Activated CD8-positive, alpha-beta T cell treated with anti-CD3 and anti-CD28 coated beads for 36 hours (primary cell): Measurements from ENCODE around the gene CYP27A1. TPM values are rescaled to one million over a fixed set of nuclear protein-coding genes. Genes with fewer than 3 reads are reported as not detected.
"Not testable (repeated sequence)": the region's sequence is repeated elsewhere in the genome, so short reads cannot be mapped to it uniquely, and the experiment has no call there.

ENCODE experiments used
- ATAC-seq: fragments of 200-7000 bp; cut with Tn5 transposase; one replicate; pipeline ENCODE4 v1.10.0; 2021; ENCODE audit warnings: mild to moderate bottlenecking, moderate library complexity
- CTCF ChIA-PET: fragments of 350-600 bp; sonication (Branson Sonifier 250); formaldehyde crosslinking; loops from one replicate; lab custom pipeline; 2021; ENCODE audit warnings: antibody characterized with exemption; lab: Charles Lee
- POLR2A ChIA-PET: fragments of 350-600 bp; sonication (Branson Sonifier 250); formaldehyde crosslinking; loops from one replicate; lab custom pipeline; 2021; ENCODE audit warnings: antibody characterized with exemption; lab: Charles Lee
- DNase-seq: peaks from one replicate; pipeline ENCODE4 v3.0.0-alpha.2; 2020
- H3K27ac Mint-ChIP-seq: one replicate; pipeline ENCODE4 v1.8.0; 2021; ENCODE audit warnings: mild to moderate bottlenecking, mixed read lengths
- H3K27me3 Mint-ChIP-seq: one replicate; pipeline ENCODE4 v1.8.0; 2021; ENCODE audit warnings: mixed read lengths
- H3K36me3 Mint-ChIP-seq: one replicate; pipeline ENCODE4 v1.8.0; 2021; ENCODE audit warnings: low read depth, mixed read lengths
- H3K4me1 Mint-ChIP-seq: one replicate; pipeline ENCODE4 v1.8.0; 2021; ENCODE audit warnings: low read depth, mixed read lengths
- H3K4me3 Mint-ChIP-seq: one replicate; pipeline ENCODE4 v1.8.0; 2021; ENCODE audit warnings: mild to moderate bottlenecking, moderate library complexity, mixed read lengths
- H3K9me3 Mint-ChIP-seq: one replicate; pipeline ENCODE4 v1.8.0; 2021; ENCODE audit warnings: mixed read lengths
- intact Hi-C: fragments of 100-400 bp; cut with micrococcal nuclease; formaldehyde crosslinking; loops from one replicate; pipeline ENCODE4 v1.10.0; 2022
- total RNA-seq, 2 experiments: library from RNA; stranded (reverse); gene quantifications; one replicate each; pipeline ENCODE4 v1.2.3, GENCODE V29; 2021
- TF ChIP-seq, protein P1 (sequence below): fragments of 200-600 bp; IDR thresholded peaks from one replicate; pipeline ENCODE4 v1.8.0; 2022; ENCODE audit warnings: antibody characterized with exemption, mild to moderate bottlenecking

The CYP27A1 gene
- total RNA-seq, 2 experiments from 2014 or later: 0.14 to 0.18 TPM

DNA sequence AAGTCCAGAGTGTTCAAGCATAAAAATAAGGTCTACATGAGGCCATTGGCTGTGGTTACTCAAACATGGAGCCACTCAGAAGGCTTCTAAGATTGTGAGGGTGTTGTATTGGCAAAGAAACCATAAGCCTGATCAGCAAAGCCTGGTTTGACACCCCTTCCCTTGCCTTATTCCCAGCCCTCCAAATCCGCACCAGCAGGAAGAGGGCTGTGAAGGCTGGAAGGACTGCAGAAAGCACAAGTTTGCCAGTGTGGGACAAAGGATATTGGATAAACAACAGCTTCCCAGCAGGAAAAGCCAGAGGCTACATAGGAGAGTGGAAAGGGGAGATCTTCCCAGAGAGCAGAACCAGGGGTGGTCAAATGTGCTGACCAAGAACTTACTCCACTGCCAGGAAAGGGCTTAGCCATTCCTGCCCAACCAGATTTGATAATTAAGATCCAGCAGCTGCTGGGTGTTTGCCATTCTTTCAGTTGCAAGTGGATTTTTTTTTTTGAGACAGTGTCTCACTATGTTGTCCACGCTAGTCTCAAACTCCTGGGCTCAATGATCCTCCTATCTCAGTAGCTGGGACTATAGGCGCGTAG lies 51.2 kb downstream of the CYP27A1 start:
- DNase-seq: no peak
- ChIA-PET CTCF (interaction anchor here (1.4 to 1.8 kb wide), 2 partner anchors 14 to 196 kb away, joined by 4 to 7 read pairs; no protein-coding TSS in a partner anchor), POLR2A (no interaction called here)
- no peak for ATAC-seq
- Mint-ChIP-seq H3K27me3 (peaks cover 33% of the 10 kb centered on the region), H3K4me1 (no peaks in the 10 kb centered on the region), H3K27ac (no peak overlapping the region), H3K4me3 (no peak overlapping the region), H3K9me3 (peaks cover 9% of the 10 kb centered on the region), H3K36me3 (no peaks in the 10 kb centered on the region)
- TF ChIP-seq, protein P1, sequence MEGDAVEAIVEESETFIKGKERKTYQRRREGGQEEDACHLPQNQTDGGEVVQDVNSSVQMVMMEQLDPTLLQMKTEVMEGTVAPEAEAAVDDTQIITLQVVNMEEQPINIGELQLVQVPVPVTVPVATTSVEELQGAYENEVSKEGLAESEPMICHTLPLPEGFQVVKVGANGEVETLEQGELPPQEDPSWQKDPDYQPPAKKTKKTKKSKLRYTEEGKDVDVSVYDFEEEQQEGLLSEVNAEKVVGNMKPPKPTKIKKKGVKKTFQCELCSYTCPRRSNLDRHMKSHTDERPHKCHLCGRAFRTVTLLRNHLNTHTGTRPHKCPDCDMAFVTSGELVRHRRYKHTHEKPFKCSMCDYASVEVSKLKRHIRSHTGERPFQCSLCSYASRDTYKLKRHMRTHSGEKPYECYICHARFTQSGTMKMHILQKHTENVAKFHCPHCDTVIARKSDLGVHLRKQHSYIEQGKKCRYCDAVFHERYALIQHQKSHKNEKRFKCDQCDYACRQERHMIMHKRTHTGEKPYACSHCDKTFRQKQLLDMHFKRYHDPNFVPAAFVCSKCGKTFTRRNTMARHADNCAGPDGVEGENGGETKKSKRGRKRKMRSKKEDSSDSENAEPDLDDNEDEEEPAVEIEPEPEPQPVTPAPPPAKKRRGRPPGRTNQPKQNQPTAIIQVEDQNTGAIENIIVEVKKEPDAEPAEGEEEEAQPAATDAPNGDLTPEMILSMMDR: no peak
- intact Hi-C loops: no loop called here

DNA sequence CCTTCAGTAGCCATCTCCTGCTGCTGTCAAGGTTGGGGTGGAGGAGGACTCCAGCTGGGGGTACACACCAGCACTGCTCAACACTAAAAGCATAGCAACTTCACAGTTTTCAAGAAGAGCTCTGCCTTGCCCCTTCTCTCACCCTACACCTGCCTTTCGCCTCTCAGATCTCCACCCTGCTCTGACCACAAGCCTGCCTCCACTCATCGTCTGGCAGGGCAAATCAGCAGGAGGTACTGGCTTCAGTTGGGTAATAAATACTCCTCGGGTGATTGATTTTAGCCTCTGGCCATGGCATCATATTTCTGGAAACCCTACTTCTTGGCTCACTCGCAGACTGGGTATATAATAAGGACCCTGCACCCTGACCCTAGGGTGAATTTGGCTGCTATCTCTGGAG lies 52.7 kb downstream of the CYP27A1 start:
- Mint-ChIP-seq H3K27ac (no peak overlapping the region), H3K36me3 (no peaks in the 10 kb centered on the region), H3K4me1 (no peaks in the 10 kb centered on the region), H3K27me3 (peaks cover 43% of the 10 kb centered on the region), H3K9me3 (peaks cover 9% of the 10 kb centered on the region), H3K4me3 (no peak overlapping the region)
- POLR2A ChIA-PET: no interaction called here
- TF ChIP-seq, protein P1: no peak
- DNase-seq: no peak
- intact Hi-C loops: no loop called here
- CTCF ChIA-PET: interaction anchor here (0.6 to 1.2 kb wide), 2 partner anchors 28 to 147 kb away, joined by 3 to 4 read pairs; no protein-coding TSS in a partner anchor
- no peak for ATAC-seq

DNA sequence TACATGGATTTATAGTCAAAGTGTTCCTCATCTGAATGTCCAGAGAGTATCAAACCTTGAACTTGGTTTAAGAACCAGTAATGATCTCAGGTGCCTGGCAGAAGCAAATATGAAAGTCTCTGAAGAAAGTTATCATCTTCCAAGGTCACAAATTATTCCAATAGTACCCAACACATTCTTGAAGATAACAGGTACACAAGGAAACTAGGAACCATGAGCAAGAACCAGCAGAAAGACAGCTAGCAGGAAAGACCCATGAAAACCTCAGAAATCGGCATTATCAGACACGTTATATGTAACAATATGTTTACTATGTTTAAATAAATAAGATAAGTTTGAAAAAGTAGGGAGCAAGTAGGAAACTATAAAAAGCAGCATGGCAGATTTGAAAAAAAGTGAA lies 55.5 kb downstream of the CYP27A1 start:
- DNase-seq (no peak), ATAC-seq (no peak)
- ChIA-PET CTCF (interaction anchor here (1.0 to 1.4 kb wide), 2 partner anchors 39 to 61 kb away, joined by 3 to 6 read pairs; no protein-coding TSS in a partner anchor), POLR2A (interaction anchor here (0.7 kb wide), 1 partner anchor 24 kb away, joined by 3 read pairs; no protein-coding TSS in a partner anchor)
- Mint-ChIP-seq H3K27me3 (peaks cover 36% of the 10 kb centered on the region), H3K36me3 (no peaks in the 10 kb centered on the region), H3K27ac (no peak overlapping the region), H3K9me3 (peaks cover 9% of the 10 kb centered on the region), H3K4me1 (no peaks in the 10 kb centered on the region), H3K4me3 (no peak overlapping the region)
- TF ChIP-seq, protein P1: no peak
- intact Hi-C loops: no loop called here

DNA sequence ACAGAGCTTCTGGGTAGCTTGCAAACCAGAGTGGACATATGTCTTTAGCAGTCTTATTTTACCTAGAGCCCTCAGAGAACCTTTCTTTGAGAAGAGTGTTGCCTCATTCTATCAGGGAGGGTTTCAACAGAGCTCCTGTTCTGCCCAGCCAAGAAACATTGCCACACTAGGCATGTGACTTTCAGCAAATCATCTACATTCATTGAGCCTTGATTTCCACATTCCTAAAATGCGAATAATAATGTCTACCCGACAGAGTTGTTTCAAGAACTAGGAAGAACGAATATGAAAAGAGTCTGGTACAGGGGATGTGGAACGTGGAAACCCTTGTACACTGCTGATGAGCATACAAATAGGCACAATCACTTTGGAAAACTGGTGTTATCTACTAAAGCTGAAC lies 57.5 kb downstream of the CYP27A1 start:
- H3K27ac Mint-ChIP-seq: no peak overlapping the region
- H3K9me3 Mint-ChIP-seq: peaks cover 11% of the 10 kb centered on the region
- intact Hi-C loops: no loop called here
- peaks cover 35% of the 10 kb centered on the region for H3K27me3 Mint-ChIP-seq
- H3K4me3 Mint-ChIP-seq: no peak overlapping the region
- no peak for ATAC-seq
- CTCF ChIA-PET: interaction anchor here (1.0 kb wide), 1 partner anchor 8 kb away, joined by 4 read pairs; no protein-coding TSS in a partner anchor
- no peaks in the 10 kb centered on the region for H3K4me1 Mint-ChIP-seq
- no peak for DNase-seq
- TF ChIP-seq, protein P1: no peak
- POLR2A ChIA-PET: no interaction called here
- no peaks in the 10 kb centered on the region for H3K36me3 Mint-ChIP-seq

DNA sequence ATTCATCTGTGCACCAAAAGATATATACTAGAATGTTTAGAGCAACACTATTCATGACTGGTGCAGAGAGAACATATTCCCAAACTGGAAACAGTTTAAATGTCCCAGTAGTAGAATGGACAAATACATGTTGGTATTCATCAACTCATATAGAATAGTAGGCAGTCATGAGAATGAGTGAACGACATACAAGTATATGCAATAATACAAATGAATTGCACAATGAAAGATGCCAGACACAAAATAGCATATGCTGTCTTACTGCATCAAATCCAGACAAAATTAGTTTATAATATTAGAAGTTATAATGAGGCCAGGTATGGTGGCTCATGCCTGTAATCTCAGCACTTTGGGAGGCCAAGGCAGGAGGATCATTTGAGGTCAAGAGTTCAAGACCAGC lies 57.9 kb downstream of the CYP27A1 start:
- DNase-seq (no peak), ATAC-seq (no peak)
- ChIA-PET POLR2A (no interaction called here), CTCF (interaction anchor here (1.0 kb wide), 2 partner anchors 8 to 10 kb away, joined by 3 to 4 read pairs; no protein-coding TSS in a partner anchor)
- Mint-ChIP-seq H3K36me3 (no peaks in the 10 kb centered on the region), H3K27ac (no peak overlapping the region), H3K4me1 (no peaks in the 10 kb centered on the region), H3K9me3 (peaks cover 11% of the 10 kb centered on the region), H3K4me3 (no peak overlapping the region), H3K27me3 (peaks cover 32% of the 10 kb centered on the region)
- intact Hi-C loops: no loop called here
- TF ChIP-seq, protein P1: no peak

DNA sequence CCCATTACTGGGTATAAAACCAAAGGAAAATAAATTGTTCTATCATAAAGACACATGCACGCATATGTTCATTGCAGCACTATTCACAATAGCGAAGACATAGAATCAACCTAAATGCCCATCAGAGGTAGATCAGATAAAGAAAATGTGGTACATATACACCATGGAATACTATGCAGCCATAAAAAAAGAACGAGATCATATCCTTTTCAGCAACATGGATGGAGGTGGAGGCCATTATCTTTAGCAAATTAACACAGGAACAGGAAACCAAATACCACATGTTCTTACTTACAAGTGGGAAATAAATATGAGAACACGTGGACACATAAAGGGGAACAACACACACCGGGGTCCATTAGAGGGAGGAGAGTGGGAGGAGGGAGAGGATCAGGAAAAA lies 62.4 kb downstream of the CYP27A1 start:
- ATAC-seq, DNase-seq, H3K4me1 Mint-ChIP-seq, POLR2A ChIA-PET, H3K36me3 Mint-ChIP-seq, H3K9me3 Mint-ChIP-seq, intact Hi-C loops, H3K27ac Mint-ChIP-seq, CTCF ChIA-PET, H3K4me3 Mint-ChIP-seq: not testable (repeated sequence)
- peaks cover 18% of the 10 kb centered on the region for H3K27me3 Mint-ChIP-seq

DNA sequence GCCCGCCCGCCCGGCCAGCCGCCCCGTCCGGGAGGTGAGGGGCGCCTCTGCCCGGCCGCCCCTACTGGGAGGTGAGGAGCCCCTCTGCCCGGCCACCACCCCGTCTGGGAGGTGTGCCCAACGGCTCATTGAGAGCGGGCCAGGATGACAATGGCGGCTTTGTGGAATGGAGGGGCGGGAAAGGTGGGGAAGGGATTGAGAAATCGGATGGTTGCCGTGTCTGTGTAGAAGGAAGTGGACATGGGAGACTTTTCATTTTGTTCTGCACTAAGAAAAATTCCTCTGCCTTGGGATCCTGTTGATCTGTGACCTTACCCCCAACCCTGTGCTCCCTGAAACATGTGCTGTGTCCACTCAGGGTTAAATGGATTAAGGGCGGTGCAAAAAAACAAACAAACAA lies 65.0 kb downstream of the CYP27A1 start:
- H3K4me1 Mint-ChIP-seq, DNase-seq, H3K36me3 Mint-ChIP-seq, H3K27ac Mint-ChIP-seq, ATAC-seq, H3K4me3 Mint-ChIP-seq, H3K9me3 Mint-ChIP-seq: not testable (repeated sequence)
- H3K27me3 Mint-ChIP-seq: peaks cover 19% of the 10 kb centered on the region
- intact Hi-C loops: loop anchor here (1.0 to 5.0 kb wide), 3 partner anchors 115 to 189 kb away; no protein-coding TSS in a partner anchor
- ChIA-PET CTCF (interaction anchor here (0.5 to 2.7 kb wide), 63 partner anchors 8 to 545 kb away, joined by 3 to 74 read pairs (median 4); partner anchors contain the start of genes BCS1L, TTLL4, WNT6 and ZNF142), POLR2A (interaction anchor here (0.6 kb wide), 1 partner anchor 144 kb away, joined by 4 read pairs; no protein-coding TSS in a partner anchor)
